MCF 10A (cell line): Measurements from ENCODE around the gene CIAO2B. TPM values are rescaled to one million over a fixed set of nuclear protein-coding genes. Genes with fewer than 3 reads are reported as not detected.
A peak's percentile ranks its signal among the peaks of the same experiment; 100 is the strongest.

Experiments
- BruUV-seq: library from RNA; stranded (reverse); fragments of 400-500 nt; replicated peaks from 2 replicates; lab custom pipeline; 2021; lab: Mats Ljungman, UMichigan
- CTCF ChIA-PET: fragments of 300-600 bp; sonication (Branson Sonifier 250); formaldehyde crosslinking; extraction: SDS; loops from one replicate; lab custom pipeline; 2021; ENCODE audit warnings: antibody characterized with exemption, inconsistent platforms; lab: Yijun Ruan, JAX
- POLR2A ChIA-PET: fragments of 300-600, 350-650 bp; sonication (Branson Sonifier 250); formaldehyde crosslinking; extraction: SDS; loops from one replicate; lab custom pipeline; 2020; ENCODE audit warnings: antibody characterized with exemption, inconsistent platforms; lab: Yijun Ruan, JAX
- DNase-seq: peaks from one replicate; pipeline ENCODE4 v3.0.0-alpha.2; 2018; ENCODE audit not compliant: unreplicated experiment
- H3K27ac Mint-ChIP-seq: one replicate; pipeline ENCODE4 v1.8.0; 2022; ENCODE audit warnings: mild to moderate bottlenecking, low read depth, mixed read lengths; ENCODE audit not compliant: unreplicated experiment
- H3K27me3 Mint-ChIP-seq: one replicate; pipeline ENCODE4 v1.8.0; 2022; ENCODE audit warnings: mixed read lengths; ENCODE audit not compliant: insufficient read depth, unreplicated experiment
- H3K36me3 Mint-ChIP-seq: one replicate; pipeline ENCODE4 v1.8.0; 2022; ENCODE audit warnings: mild to moderate bottlenecking, moderate library complexity, mixed read lengths; ENCODE audit not compliant: insufficient read depth, unreplicated experiment
- H3K4me1 Mint-ChIP-seq: one replicate; pipeline ENCODE4 v1.8.0; 2022; ENCODE audit warnings: mixed read lengths; ENCODE audit not compliant: insufficient read depth, unreplicated experiment
- H3K4me3 Mint-ChIP-seq: one replicate; pipeline ENCODE4 v1.8.0; 2022; ENCODE audit warnings: mild to moderate bottlenecking, moderate library complexity, mixed read lengths; ENCODE audit not compliant: unreplicated experiment
- H3K9me3 Mint-ChIP-seq: one replicate; pipeline ENCODE4 v1.8.0; 2022; ENCODE audit warnings: mixed read lengths; ENCODE audit not compliant: unreplicated experiment
- CTCF ChIP-seq: fragments of 200-600 bp; IDR thresholded peaks from one replicate; pipeline ENCODE4 v1.8.0; 2022; ENCODE audit warnings: antibody characterized with exemption, mild to moderate bottlenecking; ENCODE audit not compliant: unreplicated experiment
- intact Hi-C: fragments of 100-400 bp; cut with micrococcal nuclease; formaldehyde crosslinking; loops from 2 replicates; pipeline ENCODE4 v1.14.1; 2022
- total RNA-seq: library from RNA; stranded (reverse); gene quantifications from 2 replicates; pipeline ENCODE4 v1.2.3, GENCODE V29; 2022

The CIAO2B gene
- total RNA-seq, 1 experiment from 2014 or later = 133 TPM

GRCh38 chr16:66906916-66907836 is 27.0 kb downstream of the CIAO2B start:
- TF ChIP-seq CTCF = no peak
- no peaks in the 10 kb centered on the region for H3K36me3 Mint-ChIP-seq
- no peak overlapping the region for H3K27ac Mint-ChIP-seq
- H3K9me3 Mint-ChIP-seq = no peaks in the 10 kb centered on the region
- POLR2A ChIA-PET = no interaction called here
- CTCF ChIA-PET = interaction anchor here (0.5 to 5.1 kb wide), 5 partner anchors 11 to 40 kb away, joined by 3 to 30 read pairs (median 4); partner anchors contain the start of gene CDH16
- no peak for DNase-seq
- BruUV-seq = no TSS peak
- peaks cover 14% of the 10 kb centered on the region for H3K4me1 Mint-ChIP-seq
- no peak overlapping the region for H3K4me3 Mint-ChIP-seq
- intact Hi-C loops = no loop called here
- no peaks in the 10 kb centered on the region for H3K27me3 Mint-ChIP-seq

DNA sequence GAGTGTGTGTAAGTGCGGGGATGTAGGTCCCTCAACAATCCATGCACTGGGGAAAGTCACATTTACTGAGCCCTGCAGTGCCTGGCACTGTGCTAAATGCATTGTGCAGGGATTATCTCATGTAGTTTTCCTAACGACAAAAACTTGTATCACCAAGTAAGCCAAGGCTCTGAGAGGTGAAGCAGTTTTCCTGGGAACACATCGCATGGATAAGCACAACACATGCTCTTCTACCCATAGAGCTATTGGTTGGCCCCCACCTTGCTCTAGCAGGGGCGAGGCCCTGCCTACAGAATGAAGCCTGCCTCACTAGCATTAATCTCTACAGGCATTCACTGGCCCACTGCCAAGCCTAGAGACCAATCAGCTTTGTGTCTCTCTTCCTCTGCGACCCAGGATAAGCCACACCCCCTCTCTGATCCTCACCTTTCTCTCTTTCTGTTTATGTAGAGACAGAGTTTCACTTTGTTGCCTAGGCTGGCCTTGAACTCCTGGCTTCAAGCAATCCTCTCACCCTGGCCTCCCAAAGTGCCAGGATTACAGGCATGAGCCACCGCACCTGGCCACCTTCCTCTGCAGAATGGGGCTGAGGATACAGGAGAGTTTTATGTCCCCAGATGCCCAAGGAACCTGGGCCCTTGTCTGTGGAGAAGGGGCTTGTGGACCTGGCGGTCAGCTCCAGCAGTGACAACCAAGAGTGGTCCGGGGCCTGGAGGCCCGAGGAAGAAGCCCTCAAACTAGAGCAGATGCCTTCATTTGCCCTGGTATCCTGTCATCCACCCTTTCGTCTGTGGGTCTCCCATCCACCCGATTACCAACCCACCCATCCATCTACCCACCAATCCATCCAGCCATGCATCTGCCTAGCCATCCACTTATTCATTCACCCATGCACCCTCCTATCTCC is 28.3 kb downstream of the CIAO2B start:
- no TSS peak for BruUV-seq
- ChIA-PET CTCF (interaction anchor here (1.2 to 5.1 kb wide), 4 partner anchors 11 to 65 kb away, joined by 3 to 30 read pairs (median 4); partner anchors contain the start of gene CDH16), POLR2A (interaction anchor here (0.6 to 1.2 kb wide), 4 partner anchors 22 to 341 kb away, joined by 3 read pairs; no protein-coding TSS in a partner anchor)
- H3K27ac Mint-ChIP-seq = no peak overlapping the region
- intact Hi-C loops = no loop called here
- TF ChIP-seq CTCF = no peak
- H3K4me3 Mint-ChIP-seq = no peak overlapping the region
- H3K9me3 Mint-ChIP-seq = no peaks in the 10 kb centered on the region
- H3K27me3 Mint-ChIP-seq = no peaks in the 10 kb centered on the region
- H3K4me1 Mint-ChIP-seq = peaks cover 4% of the 10 kb centered on the region
- no peaks in the 10 kb centered on the region for H3K36me3 Mint-ChIP-seq
- DNase-seq = peak; percentile 61

GRCh38 chr16:66904846-66905632 is 29.2 kb downstream of the CIAO2B start:
- POLR2A ChIA-PET = interaction anchor here (0.8 to 1.2 kb wide), 2 partner anchors 25 to 31 kb away, joined by 3 read pairs; no protein-coding TSS in a partner anchor
- CTCF ChIA-PET = interaction anchor here (0.7 to 5.1 kb wide), 7 partner anchors 10 to 32 kb away, joined by 3 to 30 read pairs (median 4); partner anchors contain the start of gene CDH16
- no peak for DNase-seq
- no peaks in the 10 kb centered on the region for H3K36me3 Mint-ChIP-seq
- BruUV-seq = no TSS peak
- H3K4me3 Mint-ChIP-seq = no peak overlapping the region
- H3K27me3 Mint-ChIP-seq = no peaks in the 10 kb centered on the region
- H3K27ac Mint-ChIP-seq = no peak overlapping the region
- no peak for TF ChIP-seq CTCF
- intact Hi-C loops = no loop called here
- peaks cover 7% of the 10 kb centered on the region for H3K4me1 Mint-ChIP-seq
- H3K9me3 Mint-ChIP-seq = no peaks in the 10 kb centered on the region
